Measurements from ENCODE around the gene TOR1AIP1.

GRCh38 chr1:179924268-179924667, 42.2 kb downstream of the TOR1AIP1 start:
- no peak for TF ChIP-seq CTCF (IDR thresholded peaks at IDR 0.05 in 8 of 11, conservative IDR thresholded peaks at IDR 0.05 in 3 of 11)
- no peak for TF ChIP-seq POLR2A (IDR thresholded peaks at IDR 0.05)
- TF ChIP-seq POLR2AphosphoS5 (IDR thresholded peaks at IDR 0.05), result no peak
